ENCODE results near the gene KCNK10. TPM values are rescaled to one million over a fixed set of nuclear protein-coding genes. Genes with fewer than 3 reads are reported as not detected.
A peak's percentile ranks its signal among the peaks of the same experiment; 100 is the strongest.

The KCNK10 gene
- total RNA-seq, 6 experiments from 2014 or later: not detected

DNA sequence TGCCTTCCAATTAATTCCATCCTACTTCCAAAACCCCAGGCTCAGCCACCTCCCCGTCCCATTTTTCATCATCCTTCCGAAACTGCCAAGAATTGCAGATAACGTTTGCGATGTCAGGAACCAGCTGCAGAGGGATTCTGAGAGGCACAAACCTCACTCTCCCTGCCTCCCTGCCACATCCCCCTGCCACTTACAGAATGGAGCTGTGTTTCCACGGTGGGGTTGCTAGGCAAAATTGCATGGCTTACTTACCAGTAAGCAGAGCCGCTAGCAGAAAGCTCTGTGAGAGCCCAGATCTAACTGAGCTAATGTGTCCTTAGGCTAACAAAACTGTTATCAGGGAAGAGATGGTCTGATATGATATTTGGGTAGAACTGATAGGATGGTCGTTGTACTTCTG lies 127.4 kb downstream of the KCNK10 start:
- no peak for TF ChIP-seq POLR2A (IDR thresholded peaks at IDR 0.05)
- TF ChIP-seq, protein P1, sequence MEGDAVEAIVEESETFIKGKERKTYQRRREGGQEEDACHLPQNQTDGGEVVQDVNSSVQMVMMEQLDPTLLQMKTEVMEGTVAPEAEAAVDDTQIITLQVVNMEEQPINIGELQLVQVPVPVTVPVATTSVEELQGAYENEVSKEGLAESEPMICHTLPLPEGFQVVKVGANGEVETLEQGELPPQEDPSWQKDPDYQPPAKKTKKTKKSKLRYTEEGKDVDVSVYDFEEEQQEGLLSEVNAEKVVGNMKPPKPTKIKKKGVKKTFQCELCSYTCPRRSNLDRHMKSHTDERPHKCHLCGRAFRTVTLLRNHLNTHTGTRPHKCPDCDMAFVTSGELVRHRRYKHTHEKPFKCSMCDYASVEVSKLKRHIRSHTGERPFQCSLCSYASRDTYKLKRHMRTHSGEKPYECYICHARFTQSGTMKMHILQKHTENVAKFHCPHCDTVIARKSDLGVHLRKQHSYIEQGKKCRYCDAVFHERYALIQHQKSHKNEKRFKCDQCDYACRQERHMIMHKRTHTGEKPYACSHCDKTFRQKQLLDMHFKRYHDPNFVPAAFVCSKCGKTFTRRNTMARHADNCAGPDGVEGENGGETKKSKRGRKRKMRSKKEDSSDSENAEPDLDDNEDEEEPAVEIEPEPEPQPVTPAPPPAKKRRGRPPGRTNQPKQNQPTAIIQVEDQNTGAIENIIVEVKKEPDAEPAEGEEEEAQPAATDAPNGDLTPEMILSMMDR (IDR thresholded peaks at IDR 0.05): no peak
- no peak overlapping the region for H3K4me3 ChIP-seq
- intact Hi-C loops (cut with DNase I): no loop called here
- DNase-seq: no peak
- WGBS (ENCODE audit: insufficient coverage, low coverage, low lambda C conversion rate, missing lambda C conversion rate): 24% methylated on average over 6 of the region's 7 CpGs
- no peak overlapping the region for H3K27ac ChIP-seq
- H3K27me3 ChIP-seq: no peaks in the 10 kb centered on the region
- no peaks in the 10 kb centered on the region for H3K4me1 ChIP-seq
- ATAC-seq: no peak
- no peaks in the 10 kb centered on the region for H3K9me3 ChIP-seq
- H3K36me3 ChIP-seq: no peaks in the 10 kb centered on the region

DNA sequence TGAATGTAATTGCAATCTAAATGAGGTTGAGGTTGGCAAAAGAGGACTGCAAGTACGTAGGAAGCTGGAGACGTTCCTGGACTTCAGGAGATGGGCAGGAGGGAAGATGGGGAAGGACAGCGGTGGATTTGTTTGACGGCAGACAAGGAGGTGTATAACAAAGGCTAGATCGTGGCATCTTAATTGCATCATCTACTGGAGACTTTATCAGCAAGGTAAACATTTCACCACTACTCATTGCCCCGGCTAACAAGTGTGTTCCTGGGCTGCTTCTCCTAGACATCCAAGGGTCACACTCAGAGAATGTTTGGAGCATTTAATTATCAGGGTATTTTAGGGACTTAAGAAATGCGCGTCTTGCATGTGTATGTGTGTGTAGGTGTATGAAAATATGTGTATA lies 128.5 kb downstream of the KCNK10 start:
- DNase-seq (no peak), ATAC-seq (peak in 1 of 4 donors; percentile 28)
- Histone ChIP-seq H3K27me3 (no peaks in the 10 kb centered on the region), H3K27ac (no peak overlapping the region), H3K4me3 (no peak overlapping the region), H3K9me3 (no peaks in the 10 kb centered on the region), H3K36me3 (no peaks in the 10 kb centered on the region), H3K4me1 (peaks cover 0 to 6% (median 0%) of the 10 kb centered on the region in 4 donors)
- no peak for TF ChIP-seq POLR2A (IDR thresholded peaks at IDR 0.05)
- TF ChIP-seq, protein P1 (IDR thresholded peaks at IDR 0.05): no peak
- intact Hi-C loops (cut with DNase I): no loop called here
- 24% methylated on average over 8 of the region's 8 CpGs for WGBS (ENCODE audit: insufficient coverage, low coverage, low lambda C conversion rate, missing lambda C conversion rate)

DNA sequence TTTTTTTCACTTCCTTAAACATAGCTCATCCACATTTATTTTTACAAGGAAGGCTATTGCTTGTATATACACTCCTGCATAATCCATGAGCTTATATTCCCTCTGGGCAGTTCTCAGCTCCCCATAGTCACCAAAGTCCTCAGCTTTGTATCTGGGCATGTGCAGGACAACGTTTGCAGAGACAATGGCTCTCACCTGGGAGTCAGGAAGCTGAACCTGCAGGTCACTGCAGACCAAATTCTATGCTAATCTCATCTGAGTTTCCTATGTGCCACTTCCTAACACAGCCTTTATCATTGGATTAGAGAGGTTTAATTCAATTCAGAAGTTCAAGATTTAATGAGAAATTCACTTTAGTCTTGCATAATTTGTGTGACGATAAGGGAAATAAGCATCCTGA lies 131.5 kb downstream of the KCNK10 start:
- 31% methylated on average over 2 of the region's 2 CpGs for WGBS (ENCODE audit: insufficient coverage, low coverage, low lambda C conversion rate, missing lambda C conversion rate)
- Histone ChIP-seq H3K27ac (no peak overlapping the region), H3K4me1 (peaks cover 0 to 13% (median 0%) of the 10 kb centered on the region in 4 donors), H3K27me3 (no peaks in the 10 kb centered on the region), H3K36me3 (no peaks in the 10 kb centered on the region), H3K9me3 (no peaks in the 10 kb centered on the region), H3K4me3 (no peak overlapping the region)
- intact Hi-C loops (cut with DNase I): no loop called here
- ATAC-seq (no peak), DNase-seq (no peak)
- TF ChIP-seq, protein P1 (IDR thresholded peaks at IDR 0.05): no peak
- no peak for TF ChIP-seq POLR2A (IDR thresholded peaks at IDR 0.05)

DNA sequence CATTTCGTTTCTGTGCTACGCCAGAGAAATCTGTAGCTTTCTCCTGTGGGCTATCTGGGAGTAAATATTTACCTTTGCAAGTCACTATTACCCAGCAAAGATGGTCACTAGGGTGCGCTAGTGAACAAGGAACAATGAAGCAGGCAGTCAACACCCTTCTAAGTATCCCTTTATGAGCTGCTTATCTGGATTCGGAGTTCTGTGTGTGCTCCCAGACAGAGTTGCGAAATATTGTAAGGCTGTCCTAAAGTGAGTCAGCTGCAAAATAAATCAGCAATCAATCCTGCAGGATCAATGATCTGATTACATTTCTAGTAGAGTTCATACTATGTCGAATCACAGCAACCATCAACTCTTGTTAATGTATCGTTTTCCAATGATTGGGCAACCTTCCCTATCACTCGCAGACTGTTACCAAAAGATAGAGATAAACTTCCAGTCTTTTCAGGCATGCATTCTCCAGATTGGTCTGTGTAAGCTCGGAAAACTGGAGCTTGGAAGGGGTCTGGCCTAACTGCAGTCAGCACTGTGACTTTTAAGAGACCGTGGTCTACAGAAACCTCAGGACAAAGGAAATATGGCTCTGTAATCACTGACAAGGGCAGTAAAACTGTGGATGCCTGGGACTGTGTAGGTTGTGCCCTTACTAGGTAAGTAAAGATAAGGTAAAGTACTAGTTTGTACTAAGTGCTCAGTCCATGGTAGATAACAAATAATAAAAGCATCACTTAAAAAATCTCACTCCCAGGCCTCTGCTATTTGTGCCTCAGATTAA lies 133.5 kb downstream of the KCNK10 start:
- Histone ChIP-seq H3K27me3 (no peaks in the 10 kb centered on the region), H3K4me1 (peaks cover 0 to 13% (median 0%) of the 10 kb centered on the region in 4 donors), H3K9me3 (no peaks in the 10 kb centered on the region), H3K27ac (no peak overlapping the region), H3K36me3 (no peaks in the 10 kb centered on the region), H3K4me3 (peak overlapping the region; percentile 2 to 36 (median 35))
- ATAC-seq: peak; percentile 97 to 98 (median 98)
- intact Hi-C loops (cut with DNase I): no loop called here
- 12% methylated on average over 10 of the region's 10 CpGs for WGBS (ENCODE audit: insufficient coverage, low coverage, low lambda C conversion rate, missing lambda C conversion rate)
- peak in 2 of 3 donors; percentile 32 to 84 for DNase-seq
- TF ChIP-seq POLR2A (IDR thresholded peaks at IDR 0.05): no peak
- TF ChIP-seq, protein P1 (IDR thresholded peaks at IDR 0.05): peak; percentile 61 to 77 (median 70)
